ENCODE data around the gene CLEC11A.

The CLEC11A gene

DNA sequence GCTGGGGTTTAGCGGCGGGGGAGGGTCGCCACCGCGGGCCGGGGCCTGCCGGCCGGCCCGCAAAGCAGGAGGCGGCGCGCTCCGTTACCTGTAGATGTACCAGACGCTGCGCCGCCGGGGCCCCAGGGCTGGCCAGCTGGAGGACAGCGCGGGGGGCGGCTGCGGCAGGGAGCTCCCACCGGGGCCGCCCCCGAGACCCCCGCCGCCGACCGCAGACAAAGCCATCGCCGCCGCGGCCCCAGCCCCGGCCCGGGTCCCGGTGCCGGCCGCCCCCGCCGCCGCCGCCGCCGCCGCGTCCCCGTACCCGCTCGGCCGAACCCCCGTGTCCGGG, 28.4 kb upstream of the CLEC11A start:
- no peak overlapping the region for H3K9ac ChIP-seq (ENCODE audit: low read length in 2 of 2)
- H3K4me3 ChIP-seq (ENCODE audit: low read length in 2 of 2), result no peak overlapping the region
- peaks cover 36% of the 10 kb centered on the region in 2 donors for H3K27me3 ChIP-seq (ENCODE audit: control insufficient read depth in 1 of 2, insufficient read depth in 2 of 2, low read length in 2 of 2)
- peaks cover 0 to 2% of the 10 kb centered on the region in 2 donors for H3K9me3 ChIP-seq (ENCODE audit: control insufficient read depth in 2 of 2, low read length in 2 of 2)
- H3K27ac ChIP-seq (ENCODE audit: low read length), result no peak overlapping the region
- no peaks in the 10 kb centered on the region for H3K36me3 ChIP-seq (ENCODE audit: control insufficient read depth in 2 of 2, insufficient read depth in 2 of 2, low read length in 2 of 2)
- no peaks in the 10 kb centered on the region for H3K4me1 ChIP-seq (ENCODE audit: control insufficient read depth, insufficient read depth, low read length)

- no peak overlapping the region for H3K27ac ChIP-seq (ENCODE audit: low read length)
- H3K9ac ChIP-seq (ENCODE audit: low read length in 2 of 2), result no peak overlapping the region
- H3K9me3 ChIP-seq (ENCODE audit: control insufficient read depth in 2 of 2, low read length in 2 of 2), result peaks cover 0 to 2% of the 10 kb centered on the region in 2 donors
- no peaks in the 10 kb centered on the region for H3K4me1 ChIP-seq (ENCODE audit: control insufficient read depth, insufficient read depth, low read length)
- H3K27me3 ChIP-seq (ENCODE audit: control insufficient read depth in 1 of 2, insufficient read depth in 2 of 2, low read length in 2 of 2), result peaks cover 36 to 39% of the 10 kb centered on the region in 2 donors
- H3K4me3 ChIP-seq (ENCODE audit: low read length in 2 of 2), result no peak overlapping the region
- no peaks in the 10 kb centered on the region for H3K36me3 ChIP-seq (ENCODE audit: control insufficient read depth in 2 of 2, insufficient read depth in 2 of 2, low read length in 2 of 2)
Measured at GRCh38 chr19:50695251-50696093, 27.7 kb upstream of the CLEC11A start.

DNA sequence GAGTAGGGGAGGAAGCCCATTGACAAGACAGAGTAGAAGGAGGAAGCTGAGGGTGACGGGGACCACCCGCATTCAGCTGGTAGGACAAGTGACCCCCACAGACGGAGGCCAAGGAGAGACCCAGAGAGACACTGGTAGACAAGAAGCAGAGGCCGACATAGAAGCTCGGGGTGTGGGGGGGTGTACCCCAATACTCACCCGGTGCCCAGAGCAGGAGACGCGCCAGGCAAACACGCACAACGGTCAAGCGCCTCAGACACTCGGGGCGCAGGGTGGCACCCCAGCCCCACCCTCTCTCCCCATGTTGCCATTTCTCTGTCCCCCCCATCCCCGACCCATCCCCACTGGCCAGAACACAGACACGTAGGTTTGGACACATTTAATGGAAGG, 27.1 kb upstream of the CLEC11A start:
- Histone ChIP-seq H3K4me1 (ENCODE audit: control insufficient read depth, insufficient read depth, low read length) (no peaks in the 10 kb centered on the region), H3K36me3 (ENCODE audit: control insufficient read depth in 2 of 2, insufficient read depth in 2 of 2, low read length in 2 of 2) (no peaks in the 10 kb centered on the region), H3K27ac (ENCODE audit: low read length) (no peak overlapping the region), H3K4me3 (ENCODE audit: low read length in 2 of 2) (no peak overlapping the region), H3K27me3 (ENCODE audit: control insufficient read depth in 1 of 2, insufficient read depth in 2 of 2, low read length in 2 of 2) (peaks cover 39 to 41% of the 10 kb centered on the region in 2 donors), H3K9ac (ENCODE audit: low read length in 2 of 2) (no peak overlapping the region), H3K9me3 (ENCODE audit: control insufficient read depth in 2 of 2, low read length in 2 of 2) (peaks cover 0 to 2% of the 10 kb centered on the region in 2 donors)

DNA sequence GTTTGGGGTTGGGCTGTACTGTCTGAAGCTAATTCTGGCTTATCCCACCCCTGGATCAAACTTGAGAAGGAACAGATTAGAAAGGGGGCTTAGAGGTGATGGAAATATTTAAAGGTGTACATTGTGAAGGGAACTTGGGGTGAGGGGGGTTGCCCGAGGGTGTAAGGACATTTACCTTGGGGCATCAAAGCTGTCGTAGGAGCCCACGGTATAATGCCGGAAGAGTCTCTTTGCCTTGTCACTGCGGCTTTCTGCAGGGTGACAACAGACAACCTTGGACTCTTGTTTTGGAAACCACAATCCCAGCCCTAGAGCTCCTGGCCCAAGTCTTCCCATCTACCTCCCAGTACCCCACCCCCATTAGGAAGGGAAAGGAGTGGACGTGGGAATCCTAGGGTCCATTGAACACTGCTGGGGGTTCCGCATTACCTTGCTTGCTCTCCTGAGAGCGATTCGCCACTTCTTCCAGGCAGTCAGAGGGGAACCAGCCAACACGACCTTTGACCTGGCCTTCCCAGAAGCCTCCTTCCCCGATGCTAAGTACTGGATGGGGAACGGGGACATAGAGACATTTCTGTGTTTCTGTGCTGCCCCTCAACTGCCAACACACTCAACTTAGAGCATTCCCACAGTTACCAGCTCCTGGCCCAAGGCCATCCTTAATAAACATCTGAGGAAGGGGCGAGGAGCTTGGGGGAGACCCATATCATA, 25.6 kb upstream of the CLEC11A start:
- Histone ChIP-seq H3K9me3 (ENCODE audit: control insufficient read depth in 2 of 2, low read length in 2 of 2) (peaks cover 0 to 2% of the 10 kb centered on the region in 2 donors), H3K4me1 (ENCODE audit: control insufficient read depth, insufficient read depth, low read length) (no peaks in the 10 kb centered on the region), H3K27ac (ENCODE audit: low read length) (no peak overlapping the region), H3K9ac (ENCODE audit: low read length in 2 of 2) (no peak overlapping the region), H3K36me3 (ENCODE audit: control insufficient read depth in 2 of 2, insufficient read depth in 2 of 2, low read length in 2 of 2) (no peaks in the 10 kb centered on the region), H3K27me3 (ENCODE audit: control insufficient read depth in 1 of 2, insufficient read depth in 2 of 2, low read length in 2 of 2) (peaks cover 39 to 47% of the 10 kb centered on the region in 2 donors), H3K4me3 (ENCODE audit: low read length in 2 of 2) (no peak overlapping the region)

- H3K27me3 ChIP-seq (ENCODE audit: control insufficient read depth in 1 of 2, insufficient read depth in 2 of 2, low read length in 2 of 2), result peaks cover 20 to 28% of the 10 kb centered on the region in 2 donors
- H3K9me3 ChIP-seq (ENCODE audit: control insufficient read depth in 2 of 2, low read length in 2 of 2), result peaks cover 0 to 2% of the 10 kb centered on the region in 2 donors
- H3K4me3 ChIP-seq (ENCODE audit: low read length in 2 of 2), result no peak overlapping the region
- H3K36me3 ChIP-seq (ENCODE audit: control insufficient read depth in 2 of 2, insufficient read depth in 2 of 2, low read length in 2 of 2), result no peaks in the 10 kb centered on the region
- no peak overlapping the region for H3K9ac ChIP-seq (ENCODE audit: low read length in 2 of 2)
- H3K4me1 ChIP-seq (ENCODE audit: control insufficient read depth, insufficient read depth, low read length), result no peaks in the 10 kb centered on the region
- no peak overlapping the region for H3K27ac ChIP-seq (ENCODE audit: low read length)
Measured at GRCh38 chr19:50701367-50701985, 21.7 kb upstream of the CLEC11A start.

- no peak overlapping the region for H3K27ac ChIP-seq (ENCODE audit: low read length)
- H3K36me3 ChIP-seq (ENCODE audit: control insufficient read depth in 2 of 2, insufficient read depth in 2 of 2, low read length in 2 of 2), result no peaks in the 10 kb centered on the region
- no peak overlapping the region for H3K4me3 ChIP-seq (ENCODE audit: low read length in 2 of 2)
- H3K4me1 ChIP-seq (ENCODE audit: control insufficient read depth, insufficient read depth, low read length), result no peaks in the 10 kb centered on the region
- peaks cover 18 to 28% of the 10 kb centered on the region in 2 donors for H3K27me3 ChIP-seq (ENCODE audit: control insufficient read depth in 1 of 2, insufficient read depth in 2 of 2, low read length in 2 of 2)
- peaks cover 0 to 2% of the 10 kb centered on the region in 2 donors for H3K9me3 ChIP-seq (ENCODE audit: control insufficient read depth in 2 of 2, low read length in 2 of 2)
- no peak overlapping the region for H3K9ac ChIP-seq (ENCODE audit: low read length in 2 of 2)
Measured at GRCh38 chr19:50702158-50702870, 20.9 kb upstream of the CLEC11A start.

DNA sequence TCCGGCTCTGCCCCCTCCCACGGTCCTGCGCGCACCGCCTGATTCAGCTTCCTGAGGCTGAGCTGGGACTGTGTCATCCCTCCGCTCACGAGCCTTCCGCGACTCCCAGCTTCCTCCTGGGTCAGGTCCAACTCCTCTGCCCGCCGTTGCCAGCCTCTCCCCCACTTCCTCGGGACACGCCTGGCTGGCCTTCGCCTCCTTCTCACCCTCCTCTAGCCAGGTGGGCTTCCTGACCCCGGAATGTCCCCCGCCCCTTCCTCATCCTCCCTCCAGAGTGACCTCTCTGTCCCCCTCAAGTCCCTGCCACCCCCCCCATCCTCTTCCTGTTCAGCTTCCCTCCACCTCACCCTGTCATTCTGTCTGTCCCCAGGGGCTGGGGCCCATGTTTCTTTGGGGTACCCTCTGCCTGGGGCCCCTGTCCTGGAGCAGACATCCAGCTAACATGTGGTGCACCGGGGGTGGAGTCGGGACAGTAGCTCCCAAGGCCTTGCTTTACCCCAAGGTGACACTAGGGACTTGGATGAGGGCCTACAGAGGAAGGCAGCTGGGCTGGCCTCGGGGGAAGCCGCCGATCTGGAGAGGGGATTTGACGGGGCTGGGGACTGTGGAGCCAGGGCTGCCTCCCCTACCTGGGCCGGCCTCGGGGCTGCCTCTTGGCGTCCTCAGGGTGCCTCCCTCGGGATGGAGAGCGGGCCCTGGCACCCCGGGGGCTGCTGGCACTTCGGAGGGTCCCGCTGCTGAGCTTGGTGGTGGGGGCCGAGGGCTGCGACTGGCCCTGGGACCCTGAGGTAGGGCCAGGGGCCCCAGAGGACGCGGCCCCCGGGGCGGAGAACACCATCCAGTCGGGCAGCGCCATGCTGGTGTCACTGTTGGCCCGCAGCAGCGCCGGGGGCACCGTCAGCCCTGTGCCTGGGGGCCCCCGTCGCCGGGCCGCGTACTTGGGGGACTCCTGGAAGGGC, 20.0 kb upstream of the CLEC11A start:
- Histone ChIP-seq H3K4me1 (ENCODE audit: control insufficient read depth, insufficient read depth, low read length) (no peaks in the 10 kb centered on the region), H3K27ac (ENCODE audit: low read length) (no peak overlapping the region), H3K4me3 (ENCODE audit: low read length in 2 of 2) (no peak overlapping the region), H3K9ac (ENCODE audit: low read length in 2 of 2) (no peak overlapping the region), H3K9me3 (ENCODE audit: control insufficient read depth in 2 of 2, low read length in 2 of 2) (peaks cover 0 to 2% of the 10 kb centered on the region in 2 donors), H3K27me3 (ENCODE audit: control insufficient read depth in 1 of 2, insufficient read depth in 2 of 2, low read length in 2 of 2) (peaks cover 18 to 26% of the 10 kb centered on the region in 2 donors), H3K36me3 (ENCODE audit: control insufficient read depth in 2 of 2, insufficient read depth in 2 of 2, low read length in 2 of 2) (no peaks in the 10 kb centered on the region)

DNA sequence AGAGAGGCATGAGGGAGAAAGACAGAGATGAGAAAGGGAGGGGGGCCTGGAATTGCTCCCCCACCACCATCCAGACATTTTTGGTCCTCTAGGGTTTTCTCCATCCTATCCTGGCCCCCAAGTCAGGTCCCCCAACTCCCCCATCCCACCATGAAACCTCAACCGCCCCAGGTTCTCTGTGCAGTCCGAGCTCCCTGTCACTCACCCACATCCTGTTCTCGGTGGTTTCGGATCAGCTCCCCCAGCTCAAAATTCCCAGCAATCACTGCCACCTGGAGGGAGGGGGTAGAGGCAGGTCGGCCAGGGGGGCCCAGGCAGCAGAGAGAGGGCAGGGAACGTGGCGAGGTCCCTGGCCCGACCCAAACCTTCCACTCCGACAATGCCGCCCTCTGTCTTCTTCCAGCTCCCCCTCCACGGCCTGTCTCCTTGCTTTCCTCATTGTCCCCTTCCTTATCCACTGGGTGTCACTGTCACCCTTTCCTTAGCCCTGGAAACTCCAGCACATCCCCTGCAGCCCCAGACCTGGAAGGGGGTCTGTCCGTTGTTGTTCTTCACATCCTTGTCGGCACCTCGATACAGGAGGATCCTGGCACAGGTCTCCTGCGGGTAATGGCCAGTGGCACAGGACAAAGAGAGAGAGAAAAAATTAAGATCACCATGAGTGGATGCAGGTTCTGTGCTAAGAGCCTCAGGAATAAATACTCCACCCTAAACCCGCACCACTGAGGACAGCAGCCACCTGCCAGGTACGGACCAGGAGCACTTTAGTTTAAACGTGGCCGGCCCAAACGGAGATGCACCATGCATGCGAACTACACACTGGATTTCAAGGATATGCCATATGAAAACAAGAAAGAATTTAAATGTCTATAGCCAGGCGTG, 19.0 kb upstream of the CLEC11A start:
- H3K4me3 ChIP-seq (ENCODE audit: low read length in 2 of 2), result no peak overlapping the region
- H3K9me3 ChIP-seq (ENCODE audit: control insufficient read depth in 2 of 2, low read length in 2 of 2), result no peaks in the 10 kb centered on the region
- no peak overlapping the region for H3K9ac ChIP-seq (ENCODE audit: low read length in 2 of 2)
- H3K27me3 ChIP-seq (ENCODE audit: control insufficient read depth in 1 of 2, insufficient read depth in 2 of 2, low read length in 2 of 2), result peaks cover 18 to 22% of the 10 kb centered on the region in 2 donors
- no peaks in the 10 kb centered on the region for H3K36me3 ChIP-seq (ENCODE audit: control insufficient read depth in 2 of 2, insufficient read depth in 2 of 2, low read length in 2 of 2)
- H3K27ac ChIP-seq (ENCODE audit: low read length), result no peak overlapping the region
- no peaks in the 10 kb centered on the region for H3K4me1 ChIP-seq (ENCODE audit: control insufficient read depth, insufficient read depth, low read length)

DNA sequence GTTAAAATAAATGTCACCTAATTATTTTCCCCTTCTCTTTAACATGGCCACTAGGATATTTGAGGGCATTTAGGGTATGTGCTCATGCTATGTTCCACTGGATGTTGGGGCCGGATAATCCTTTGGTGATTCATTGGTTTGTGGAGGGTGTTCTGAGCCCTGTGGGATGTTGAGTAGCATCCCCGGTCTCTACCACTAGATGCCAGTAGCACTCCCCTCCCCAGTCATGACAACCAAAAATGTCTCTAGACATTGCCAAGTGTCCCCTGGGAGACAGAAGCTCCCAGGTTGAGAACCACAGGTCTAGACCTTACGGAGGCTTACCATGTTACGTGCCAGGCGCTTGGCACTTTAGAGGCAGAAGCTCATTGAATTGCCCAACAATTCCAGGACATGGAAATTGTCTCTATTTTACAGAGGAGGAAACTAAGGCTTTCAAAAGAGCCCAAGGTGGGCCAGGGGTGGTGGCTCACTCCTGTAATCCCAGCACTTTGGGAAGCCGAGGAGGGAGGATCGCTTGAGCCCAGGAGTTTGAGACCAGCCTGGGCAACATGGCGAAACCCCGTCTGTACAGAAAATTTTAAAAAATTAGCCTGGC, 17.6 kb upstream of the CLEC11A start:
- Histone ChIP-seq H3K4me1 (ENCODE audit: control insufficient read depth, insufficient read depth, low read length) (no peaks in the 10 kb centered on the region), H3K36me3 (ENCODE audit: control insufficient read depth in 2 of 2, insufficient read depth in 2 of 2, low read length in 2 of 2) (no peaks in the 10 kb centered on the region), H3K27ac (ENCODE audit: low read length) (no peak overlapping the region), H3K27me3 (ENCODE audit: control insufficient read depth in 1 of 2, insufficient read depth in 2 of 2, low read length in 2 of 2) (peaks cover 15 to 19% of the 10 kb centered on the region in 2 donors), H3K4me3 (ENCODE audit: low read length in 2 of 2) (no peak overlapping the region), H3K9ac (ENCODE audit: low read length in 2 of 2) (no peak overlapping the region), H3K9me3 (ENCODE audit: control insufficient read depth in 2 of 2, low read length in 2 of 2) (no peaks in the 10 kb centered on the region)
